ENCODE measurements around the gene BOC.

Gene BOC

GRCh38 chr3:113226491-113226890 is 15.1 kb downstream of the BOC start:
- no peak for DNase-seq

GRCh38 chr3:113227146-113227545 is 15.8 kb downstream of the BOC start:
- DNase-seq: no peak

GRCh38 chr3:113228498-113229286 is 17.3 kb downstream of the BOC start:
- no peak for DNase-seq

- DNase-seq: no peak
Measured at GRCh38 chr3:113231391-113231790, 20.0 kb downstream of the BOC start.

- no peak for DNase-seq
Measured at GRCh38 chr3:113231827-113232253, 20.5 kb downstream of the BOC start.

- DNase-seq: no peak
Measured at GRCh38 chr3:113232342-113232741, 21.0 kb downstream of the BOC start.

- DNase-seq: no peak
Measured at GRCh38 chr3:113233497-113233896, 22.1 kb downstream of the BOC start.

- DNase-seq: no peak
Measured at GRCh38 chr3:113234028-113234427, 22.7 kb downstream of the BOC start.

- DNase-seq: no peak
Measured at GRCh38 chr3:113234688-113235260, 23.4 kb downstream of the BOC start.

GRCh38 chr3:113238503-113238902 is 27.1 kb downstream of the BOC start:
- no peak for DNase-seq

DNA sequence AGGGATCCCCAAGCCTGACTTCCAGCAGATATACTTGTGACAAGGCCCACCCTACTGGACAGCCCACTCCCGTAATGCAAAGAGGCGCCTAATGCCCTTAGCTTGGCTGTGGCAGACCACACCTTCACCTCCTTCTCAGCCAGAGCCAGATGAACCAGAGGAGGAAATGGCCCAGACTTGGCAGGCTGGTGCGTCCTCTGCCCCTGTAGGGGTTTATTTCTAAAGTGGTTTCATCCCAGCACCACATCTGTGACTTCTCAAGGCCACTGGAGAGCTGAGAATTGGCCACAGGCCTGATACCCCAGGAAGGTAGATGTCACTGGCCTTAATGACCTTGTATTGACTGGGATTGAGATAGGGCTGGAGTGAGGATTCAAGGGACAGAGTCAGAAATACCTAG is 29.5 kb downstream of the BOC start:
- DNase-seq: no peak

DNA sequence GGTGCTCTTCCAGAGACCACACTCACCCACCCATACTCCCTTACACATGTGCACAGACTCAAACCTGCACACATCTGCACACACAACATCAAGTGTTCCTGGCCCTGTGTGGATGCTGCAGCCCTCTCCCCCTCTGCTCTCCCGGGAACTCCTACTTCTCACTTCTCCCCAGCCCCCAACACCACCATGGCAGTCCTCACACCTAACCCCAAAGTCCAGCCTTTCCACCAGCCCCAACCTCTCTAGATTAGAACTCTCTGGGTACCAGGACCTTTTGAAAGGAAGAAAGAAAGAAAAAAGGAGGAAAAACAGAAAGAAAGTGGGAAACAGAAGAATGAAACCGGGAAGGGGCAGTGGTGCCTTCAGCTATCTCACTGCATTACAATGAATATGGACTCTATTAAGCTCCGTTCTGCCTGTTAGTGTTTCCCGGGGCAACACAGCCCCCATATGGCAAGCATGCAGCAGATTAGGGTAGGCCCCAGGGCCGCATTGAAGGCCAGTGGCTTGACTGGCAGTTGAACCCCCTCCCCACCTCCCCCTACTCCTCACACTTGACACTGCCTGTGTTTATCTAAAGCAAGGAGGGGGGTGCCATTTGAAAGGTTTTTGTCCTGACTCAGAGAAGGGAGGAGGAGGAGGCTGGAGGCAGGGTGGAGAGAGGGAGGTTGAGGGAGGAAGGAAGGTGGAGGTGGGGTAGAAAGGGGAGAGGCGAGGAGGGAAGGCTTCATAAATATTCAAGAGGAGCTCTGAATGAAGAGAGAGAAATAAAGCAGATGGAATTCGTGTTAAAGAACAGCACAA is 30.1 kb downstream of the BOC start:
- no peak for DNase-seq

DNA sequence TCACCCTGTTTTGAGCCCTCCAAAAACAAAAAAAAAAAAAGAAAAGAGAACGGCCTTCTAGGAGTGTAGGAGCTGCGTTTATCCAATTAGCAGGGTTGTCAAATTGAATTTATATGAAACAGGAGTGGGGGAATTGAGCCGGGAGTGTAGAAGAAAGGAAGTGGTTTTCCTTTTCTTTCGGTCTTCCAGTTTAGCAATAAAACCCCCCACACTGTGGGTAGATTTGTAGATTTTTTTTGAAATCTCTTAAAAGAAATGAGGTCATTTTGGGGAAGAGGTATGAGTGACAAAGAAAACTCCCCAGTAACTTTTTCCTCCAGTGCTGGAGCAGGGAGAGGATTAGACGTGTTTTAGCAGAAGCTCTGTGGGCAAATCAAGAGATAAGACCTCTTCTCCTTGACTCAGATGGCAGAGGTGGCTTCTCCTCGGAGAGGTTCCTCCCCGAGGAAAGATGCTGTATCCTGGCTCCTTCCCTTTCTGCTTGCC is 30.8 kb downstream of the BOC start:
- DNase-seq: no peak

DNA sequence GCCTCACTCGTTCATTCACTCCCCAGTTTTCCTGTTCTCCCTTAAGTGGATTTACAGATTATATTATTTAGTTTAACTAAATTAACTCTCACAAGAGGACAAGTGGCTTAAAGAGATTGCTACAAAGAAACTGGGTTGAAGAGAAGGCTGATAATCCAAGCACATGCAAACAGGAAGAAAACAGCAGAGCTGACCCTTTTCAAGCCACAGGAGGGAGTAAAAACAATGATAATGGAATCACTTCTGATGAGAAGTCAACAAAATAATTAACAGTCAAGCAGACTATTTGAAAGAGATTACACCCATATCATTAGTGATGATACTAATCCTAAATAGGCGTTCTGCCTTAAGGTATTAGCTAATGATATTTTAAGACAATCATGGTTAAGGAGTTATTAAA is 31.7 kb downstream of the BOC start:
- no peak for DNase-seq

- DNase-seq: no peak
Measured at GRCh38 chr3:113243846-113244245, 32.5 kb downstream of the BOC start.

GRCh38 chr3:113245761-113246161 is 34.4 kb downstream of the BOC start:
- DNase-seq: no peak

DNA sequence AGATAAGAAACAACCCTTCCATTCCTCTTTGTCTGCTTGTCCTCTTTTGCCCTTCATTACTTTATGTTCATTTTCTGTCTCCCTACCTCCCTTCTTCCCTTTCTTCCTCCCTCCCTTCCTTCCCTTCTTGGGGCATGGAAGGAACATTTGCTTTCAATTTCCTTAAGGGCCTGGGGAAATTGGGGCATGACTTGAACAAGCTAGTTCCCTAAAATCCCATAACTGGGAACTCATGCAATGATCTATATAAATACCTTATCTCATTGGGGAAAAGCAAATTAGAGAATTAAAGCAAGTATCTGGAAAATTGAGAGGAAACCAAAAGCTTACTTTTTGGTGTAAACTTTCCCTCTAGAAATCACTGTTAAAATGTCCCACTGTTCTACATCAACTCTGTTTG is 35.7 kb downstream of the BOC start:
- no peak for DNase-seq

- DNase-seq: no peak
Measured at GRCh38 chr3:113247675-113248458, 36.5 kb downstream of the BOC start.

GRCh38 chr3:113249111-113249510 is 37.8 kb downstream of the BOC start:
- DNase-seq: no peak

DNA sequence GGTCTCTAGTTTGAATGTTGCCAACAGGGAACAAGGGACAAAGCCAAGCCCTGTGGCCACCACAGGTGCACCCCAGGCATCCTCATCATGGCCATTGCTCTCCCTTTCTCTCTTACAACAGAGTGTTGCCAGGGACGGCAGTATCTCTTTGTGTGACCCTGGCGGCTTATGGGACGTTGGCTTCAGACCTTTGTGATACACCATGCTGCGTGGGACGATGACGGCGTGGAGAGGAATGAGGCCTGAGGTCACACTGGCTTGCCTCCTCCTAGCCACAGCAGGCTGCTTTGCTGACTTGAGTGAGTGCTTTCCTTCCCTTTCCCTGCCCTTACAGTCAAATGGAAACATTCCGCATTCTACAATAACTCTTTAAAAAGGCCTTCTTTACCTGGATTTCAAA is 38.2 kb downstream of the BOC start:
- DNase-seq: no peak

GRCh38 chr3:113250566-113250965 is 39.2 kb downstream of the BOC start:
- no peak for DNase-seq

DNA sequence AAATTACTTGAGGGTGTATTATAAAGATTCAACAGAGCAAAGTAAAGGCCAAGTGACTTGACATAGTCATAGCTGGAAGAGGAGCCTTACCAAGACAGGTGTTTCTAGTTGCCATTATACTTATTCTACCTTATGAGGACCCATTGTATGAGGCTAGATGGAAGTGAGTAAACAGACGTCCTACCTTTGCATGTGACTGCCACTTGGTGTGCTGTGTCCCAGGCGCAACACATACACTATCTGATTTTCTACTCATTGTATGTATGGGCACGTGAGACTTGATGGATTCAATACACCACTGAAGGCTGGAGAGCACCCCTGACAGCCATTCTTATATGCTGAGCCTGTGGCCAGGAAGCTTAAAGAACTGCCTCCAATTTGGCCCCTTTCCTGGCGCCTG is 40.5 kb downstream of the BOC start:
- DNase-seq: no peak

GRCh38 chr3:113252553-113252952 is 41.2 kb downstream of the BOC start:
- DNase-seq: no peak
